Bronchial epithelial cell (primary cell): Measurements from ENCODE around the gene ANKRD65. TPM values are rescaled to one million over a fixed set of nuclear protein-coding genes. Genes with fewer than 3 reads are reported as not detected.

Experiments
- DNase-seq: peaks from one replicate; pipeline ENCODE4 v3.0.0-alpha.2; 2010; ENCODE audit warnings: low read depth
- FAIRE-seq: peaks from 2 replicates; lab custom pipeline; 2011; peaks lifted over from hg19 to GRCh38; lab: Jason Lieb, UNC
- H3K27me3 ChIP-seq: 2 replicates; pipeline ENCODE4 v1.5.1; 2011; ENCODE audit warnings: low read length; ENCODE audit not compliant: control insufficient read depth, insufficient read depth
- H3K36me3 ChIP-seq: 2 replicates; pipeline ENCODE4 v1.5.1; 2011; ENCODE audit warnings: low read length; ENCODE audit not compliant: control insufficient read depth, insufficient read depth
- H3K4me3 ChIP-seq: 2 replicates; pipeline ENCODE4 v1.5.1; 2011; ENCODE audit warnings: mild to moderate bottlenecking, low read depth, low read length, control low read depth
- CTCF ChIP-seq: IDR thresholded peaks from 2 replicates; pipeline ENCODE4 v1.5.1; 2011; ENCODE audit warnings: mild to moderate bottlenecking, moderate library complexity, low read length, control low read depth, inconsistent platforms; ENCODE audit not compliant: insufficient read depth, severe bottlenecking
- total RNA-seq: library from RNA; depleted of rRNA; stranded (reverse); fragments of >200 nt; gene quantifications from 2 replicates; pipeline ENCODE4 v1.2.1, GENCODE V29; 2014

ANKRD65 gene
- total RNA-seq, 1 donor from 2014 or later = 5.3 TPM

- Histone ChIP-seq H3K4me3 (no peak overlapping the region), H3K27me3 (no peaks in the 10 kb centered on the region), H3K36me3 (no peaks in the 10 kb centered on the region)
- no peak for DNase-seq
- no peak for TF ChIP-seq CTCF
- no peak for FAIRE-seq
Observed at GRCh38 chr1:1426496-1427105, 5.5 kb upstream of the ANKRD65 start.

GRCh38 chr1:1425753-1426495 is 4.8 kb upstream of the ANKRD65 start:
- Histone ChIP-seq H3K36me3 (no peaks in the 10 kb centered on the region), H3K4me3 (no peak overlapping the region), H3K27me3 (no peaks in the 10 kb centered on the region)
- DNase-seq = no peak
- FAIRE-seq = no peak
- TF ChIP-seq CTCF = no peak

- no peak for TF ChIP-seq CTCF
- DNase-seq (no peak), FAIRE-seq (no peak)
- no peaks in the 10 kb centered on the region for H3K36me3 ChIP-seq
- no peaks in the 10 kb centered on the region for H3K27me3 ChIP-seq
- H3K4me3 ChIP-seq = no peak overlapping the region
Observed at GRCh38 chr1:1425426-1425752, 4.3 kb upstream of the ANKRD65 start.

GRCh38 chr1:1424707-1425106 is 3.6 kb upstream of the ANKRD65 start:
- Histone ChIP-seq H3K27me3 (no peaks in the 10 kb centered on the region), H3K4me3 (no peak overlapping the region), H3K36me3 (no peaks in the 10 kb centered on the region)
- FAIRE-seq = no peak
- DNase-seq = no peak
- no peak for TF ChIP-seq CTCF

GRCh38 chr1:1423245-1423597 is 2.1 kb upstream of the ANKRD65 start:
- no peak for TF ChIP-seq CTCF
- Histone ChIP-seq H3K36me3 (no peaks in the 10 kb centered on the region), H3K4me3 (no peak overlapping the region), H3K27me3 (no peaks in the 10 kb centered on the region)
- FAIRE-seq = no peak
- DNase-seq = no peak
